Measurements from ENCODE around the gene NAV2. TPM values are rescaled to one million over a fixed set of nuclear protein-coding genes. Genes with fewer than 3 reads are reported as not detected.

The NAV2 gene
- total RNA-seq, 1 experiment from 2014 or later, result 63.5 TPM

DNA sequence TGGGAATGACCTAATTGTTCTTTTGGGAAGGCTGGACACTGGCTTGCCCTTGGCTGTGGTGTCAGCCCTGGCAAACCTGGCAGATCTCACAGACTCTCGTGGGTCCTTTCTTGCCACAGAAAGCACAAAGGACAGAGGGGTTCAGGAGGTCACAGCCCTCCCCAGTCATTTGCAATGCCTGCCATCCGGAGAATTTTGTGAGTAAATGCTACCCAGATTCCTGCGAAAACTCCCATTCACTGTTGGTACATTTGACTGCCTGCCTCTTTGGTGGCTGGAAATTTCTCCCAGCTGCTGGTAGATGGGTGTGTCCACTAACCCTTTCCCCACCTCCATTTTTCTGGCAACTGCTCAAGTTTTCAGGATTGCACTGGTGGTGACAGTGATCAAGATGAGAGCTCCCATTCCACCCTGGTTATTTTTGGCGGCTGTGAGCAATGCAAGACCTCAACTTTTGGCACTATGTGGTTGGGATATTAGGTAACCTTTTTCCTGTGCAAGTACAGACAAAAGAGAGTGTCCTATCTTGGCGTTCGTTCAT is 155.7 kb downstream of the NAV2 start:
- H3K27ac Mint-ChIP-seq (ENCODE audit: unreplicated experiment), result no peak overlapping the region
- no peaks in the 10 kb centered on the region for H3K4me1 ChIP-seq
- H3K27me3 ChIP-seq (replicated peaks; ENCODE audit: control insufficient read depth, insufficient read depth, low read length), result no peaks in the 10 kb centered on the region
- no peaks in the 10 kb centered on the region for H3K9me3 Mint-ChIP-seq (ENCODE audit: unreplicated experiment)
- intact Hi-C loops (cut with micrococcal nuclease; ENCODE audit: unreplicated experiment), result no loop called here
- peaks cover 10% of the 10 kb centered on the region for H3K4me1 Mint-ChIP-seq (ENCODE audit: low read depth, unreplicated experiment)
- DNase-seq, result no peak
- TF ChIP-seq, protein P1, sequence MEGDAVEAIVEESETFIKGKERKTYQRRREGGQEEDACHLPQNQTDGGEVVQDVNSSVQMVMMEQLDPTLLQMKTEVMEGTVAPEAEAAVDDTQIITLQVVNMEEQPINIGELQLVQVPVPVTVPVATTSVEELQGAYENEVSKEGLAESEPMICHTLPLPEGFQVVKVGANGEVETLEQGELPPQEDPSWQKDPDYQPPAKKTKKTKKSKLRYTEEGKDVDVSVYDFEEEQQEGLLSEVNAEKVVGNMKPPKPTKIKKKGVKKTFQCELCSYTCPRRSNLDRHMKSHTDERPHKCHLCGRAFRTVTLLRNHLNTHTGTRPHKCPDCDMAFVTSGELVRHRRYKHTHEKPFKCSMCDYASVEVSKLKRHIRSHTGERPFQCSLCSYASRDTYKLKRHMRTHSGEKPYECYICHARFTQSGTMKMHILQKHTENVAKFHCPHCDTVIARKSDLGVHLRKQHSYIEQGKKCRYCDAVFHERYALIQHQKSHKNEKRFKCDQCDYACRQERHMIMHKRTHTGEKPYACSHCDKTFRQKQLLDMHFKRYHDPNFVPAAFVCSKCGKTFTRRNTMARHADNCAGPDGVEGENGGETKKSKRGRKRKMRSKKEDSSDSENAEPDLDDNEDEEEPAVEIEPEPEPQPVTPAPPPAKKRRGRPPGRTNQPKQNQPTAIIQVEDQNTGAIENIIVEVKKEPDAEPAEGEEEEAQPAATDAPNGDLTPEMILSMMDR (IDR thresholded peaks at IDR 0.05; ENCODE audit: insufficient read depth in 1 of 2, low read depth in 1 of 2, low read length in 1 of 2, severe bottlenecking in 1 of 2, unreplicated experiment in 1 of 2), result no peak
- ChIA-PET CTCF (no interaction called here), POLR2A (no interaction called here)
- no peak overlapping the region for H3K4me3 ChIP-seq (ENCODE audit: low read depth, low read length)
- BruUV-seq (replicated peaks), result no TSS peak
- H3K36me3 ChIP-seq (ENCODE audit: control insufficient read depth, insufficient read depth, low read length), result no peaks in the 10 kb centered on the region
- no peaks in the 10 kb centered on the region for H3K36me3 Mint-ChIP-seq (ENCODE audit: insufficient read depth, unreplicated experiment)
- H3K27me3 Mint-ChIP-seq (ENCODE audit: insufficient read depth, unreplicated experiment), result no peaks in the 10 kb centered on the region
- no peak overlapping the region for H3K4me3 Mint-ChIP-seq (ENCODE audit: unreplicated experiment)
- H3K9me3 ChIP-seq, result no peaks in the 10 kb centered on the region

DNA sequence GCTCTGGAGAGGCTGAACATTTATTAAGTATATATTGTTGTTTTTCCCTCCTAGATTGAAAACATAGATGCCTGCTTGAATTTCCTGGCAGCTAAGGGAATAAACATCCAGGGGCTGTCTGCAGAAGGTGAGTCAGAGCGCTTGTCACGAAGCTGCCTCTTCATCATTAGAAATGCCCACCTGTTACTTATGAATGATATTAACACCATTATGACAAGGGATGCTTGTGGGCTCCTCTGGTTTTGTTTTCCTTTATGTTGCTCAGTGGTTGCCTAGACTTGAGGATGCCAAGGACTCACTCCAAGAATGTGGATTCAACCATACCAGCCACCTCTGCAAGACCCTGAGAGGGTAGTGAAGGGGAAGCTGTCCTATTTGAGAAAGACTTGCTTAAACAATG is 156.2 kb downstream of the NAV2 start:
- TF ChIP-seq, protein P1 (IDR thresholded peaks at IDR 0.05; ENCODE audit: insufficient read depth in 1 of 2, low read depth in 1 of 2, low read length in 1 of 2, severe bottlenecking in 1 of 2, unreplicated experiment in 1 of 2), result no peak
- Mint-ChIP-seq H3K4me1 (ENCODE audit: low read depth, unreplicated experiment) (peaks cover 10% of the 10 kb centered on the region), H3K27ac (ENCODE audit: unreplicated experiment) (no peak overlapping the region)

DNA sequence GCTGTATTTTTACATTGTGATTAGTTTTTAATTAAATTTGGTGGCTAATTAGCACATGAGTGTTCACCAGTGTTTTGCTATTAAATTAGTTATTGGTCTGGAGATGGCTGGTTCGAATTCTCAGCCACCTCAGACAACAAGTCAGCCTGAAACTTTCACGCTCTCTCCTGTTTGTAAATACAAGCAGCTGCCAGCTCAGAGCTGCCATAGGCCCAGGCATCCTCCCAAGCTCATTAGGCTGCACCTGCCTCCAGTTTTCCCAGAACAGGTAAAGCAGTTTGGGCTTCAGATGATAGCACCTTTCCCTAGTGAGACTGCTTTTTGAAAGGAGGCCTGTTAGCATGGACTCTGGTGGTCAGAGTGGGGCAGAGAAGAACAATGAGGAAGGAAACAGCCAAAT is 156.8 kb downstream of the NAV2 start:
- no peaks in the 10 kb centered on the region for H3K9me3 Mint-ChIP-seq (ENCODE audit: unreplicated experiment)
- no peak for DNase-seq
- H3K36me3 ChIP-seq (ENCODE audit: control insufficient read depth, insufficient read depth, low read length), result no peaks in the 10 kb centered on the region
- no peaks in the 10 kb centered on the region for H3K9me3 ChIP-seq
- no peak overlapping the region for H3K27ac Mint-ChIP-seq (ENCODE audit: unreplicated experiment)
- H3K27me3 ChIP-seq (replicated peaks; ENCODE audit: control insufficient read depth, insufficient read depth, low read length), result no peaks in the 10 kb centered on the region
- TF ChIP-seq, protein P1 (IDR thresholded peaks at IDR 0.05; ENCODE audit: insufficient read depth in 1 of 2, low read depth in 1 of 2, low read length in 1 of 2, severe bottlenecking in 1 of 2, unreplicated experiment in 1 of 2), result no peak
- POLR2A ChIA-PET, result no interaction called here
- no peaks in the 10 kb centered on the region for H3K4me1 ChIP-seq
- no peaks in the 10 kb centered on the region for H3K36me3 Mint-ChIP-seq (ENCODE audit: insufficient read depth, unreplicated experiment)
- H3K27me3 Mint-ChIP-seq (ENCODE audit: insufficient read depth, unreplicated experiment), result no peaks in the 10 kb centered on the region
- H3K4me1 Mint-ChIP-seq (ENCODE audit: low read depth, unreplicated experiment), result peaks cover 5% of the 10 kb centered on the region
- intact Hi-C loops (cut with micrococcal nuclease; ENCODE audit: unreplicated experiment), result no loop called here
- BruUV-seq (replicated peaks), result no TSS peak
- no peak overlapping the region for H3K4me3 ChIP-seq (ENCODE audit: low read depth, low read length)
- H3K4me3 Mint-ChIP-seq (ENCODE audit: unreplicated experiment), result no peak overlapping the region
- CTCF ChIA-PET, result no interaction called here

More for the DNA sequence above, 156.2 kb downstream of the NAV2 start:
- intact Hi-C loops (cut with micrococcal nuclease; ENCODE audit: unreplicated experiment), result no loop called here
- no TSS peak for BruUV-seq (replicated peaks)
- DNase-seq, result no peak
- Histone ChIP-seq H3K27me3 (replicated peaks; ENCODE audit: control insufficient read depth, insufficient read depth, low read length) (no peaks in the 10 kb centered on the region), H3K4me1 (no peaks in the 10 kb centered on the region), H3K36me3 (ENCODE audit: control insufficient read depth, insufficient read depth, low read length) (no peaks in the 10 kb centered on the region), H3K4me3 (ENCODE audit: low read depth, low read length) (no peak overlapping the region), H3K9me3 (no peaks in the 10 kb centered on the region)
- Mint-ChIP-seq H3K9me3 (ENCODE audit: unreplicated experiment) (no peaks in the 10 kb centered on the region), H3K4me3 (ENCODE audit: unreplicated experiment) (no peak overlapping the region), H3K27me3 (ENCODE audit: insufficient read depth, unreplicated experiment) (no peaks in the 10 kb centered on the region), H3K36me3 (ENCODE audit: insufficient read depth, unreplicated experiment) (no peaks in the 10 kb centered on the region)
- POLR2A ChIA-PET, result no interaction called here
- CTCF ChIA-PET, result no interaction called here
